ENCODE results near the gene GTF3C4. TPM values are rescaled to one million over a fixed set of nuclear protein-coding genes. Genes with fewer than 3 reads are reported as not detected.

The GTF3C4 gene
- polyA plus RNA-seq, 1 donor from 2014 or later = 11.1 TPM

DNA sequence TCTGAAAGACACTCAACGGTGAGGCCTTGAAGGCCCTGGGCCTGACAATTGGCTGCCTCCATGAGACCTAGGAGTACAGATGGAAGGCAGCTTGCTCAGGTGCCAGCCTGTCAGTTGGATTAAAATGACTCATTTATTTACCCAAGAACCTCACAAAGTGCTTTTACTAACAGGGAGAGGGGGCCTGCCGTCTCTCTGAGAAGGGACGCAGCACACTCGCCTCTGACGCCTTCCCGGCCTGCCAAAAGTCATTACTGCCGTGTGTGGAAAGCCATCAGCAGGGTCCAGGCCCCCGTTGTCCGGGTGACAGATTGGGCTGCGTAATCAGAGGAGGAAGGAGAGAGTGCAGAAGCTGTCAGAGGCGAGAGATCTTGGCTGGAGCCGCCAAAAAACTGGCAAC lies 32.9 kb upstream of the GTF3C4 start:
- Histone ChIP-seq H3F3A (ENCODE audit: insufficient read depth, low read length, poor library complexity, severe bottlenecking) (no peaks in the 10 kb centered on the region), H3K36me3 (ENCODE audit: insufficient read depth, low read length) (no peaks in the 10 kb centered on the region), H3K4me3 (ENCODE audit: low read length) (no peak overlapping the region), H3K79me2 (replicated peaks; ENCODE audit: insufficient read depth, low read length) (no peaks in the 10 kb centered on the region), H3K9ac (ENCODE audit: low read length) (no peak overlapping the region), H3K9me2 (ENCODE audit: insufficient read depth, low read length) (no peaks in the 10 kb centered on the region), H2AFZ (ENCODE audit: low read depth, low read length) (no peak overlapping the region), H3K9me3 (ENCODE audit: low read length) (no peaks in the 10 kb centered on the region), H4K20me1 (ENCODE audit: insufficient read depth) (no peaks in the 10 kb centered on the region), H3K27me3 (ENCODE audit: insufficient read depth, low read depth, low read length) (no peaks in the 10 kb centered on the region), H3K27ac (ENCODE audit: low read length) (no peak overlapping the region), H3K4me2 (ENCODE audit: low read length) (no peak overlapping the region)
- TF ChIP-seq, protein P1, sequence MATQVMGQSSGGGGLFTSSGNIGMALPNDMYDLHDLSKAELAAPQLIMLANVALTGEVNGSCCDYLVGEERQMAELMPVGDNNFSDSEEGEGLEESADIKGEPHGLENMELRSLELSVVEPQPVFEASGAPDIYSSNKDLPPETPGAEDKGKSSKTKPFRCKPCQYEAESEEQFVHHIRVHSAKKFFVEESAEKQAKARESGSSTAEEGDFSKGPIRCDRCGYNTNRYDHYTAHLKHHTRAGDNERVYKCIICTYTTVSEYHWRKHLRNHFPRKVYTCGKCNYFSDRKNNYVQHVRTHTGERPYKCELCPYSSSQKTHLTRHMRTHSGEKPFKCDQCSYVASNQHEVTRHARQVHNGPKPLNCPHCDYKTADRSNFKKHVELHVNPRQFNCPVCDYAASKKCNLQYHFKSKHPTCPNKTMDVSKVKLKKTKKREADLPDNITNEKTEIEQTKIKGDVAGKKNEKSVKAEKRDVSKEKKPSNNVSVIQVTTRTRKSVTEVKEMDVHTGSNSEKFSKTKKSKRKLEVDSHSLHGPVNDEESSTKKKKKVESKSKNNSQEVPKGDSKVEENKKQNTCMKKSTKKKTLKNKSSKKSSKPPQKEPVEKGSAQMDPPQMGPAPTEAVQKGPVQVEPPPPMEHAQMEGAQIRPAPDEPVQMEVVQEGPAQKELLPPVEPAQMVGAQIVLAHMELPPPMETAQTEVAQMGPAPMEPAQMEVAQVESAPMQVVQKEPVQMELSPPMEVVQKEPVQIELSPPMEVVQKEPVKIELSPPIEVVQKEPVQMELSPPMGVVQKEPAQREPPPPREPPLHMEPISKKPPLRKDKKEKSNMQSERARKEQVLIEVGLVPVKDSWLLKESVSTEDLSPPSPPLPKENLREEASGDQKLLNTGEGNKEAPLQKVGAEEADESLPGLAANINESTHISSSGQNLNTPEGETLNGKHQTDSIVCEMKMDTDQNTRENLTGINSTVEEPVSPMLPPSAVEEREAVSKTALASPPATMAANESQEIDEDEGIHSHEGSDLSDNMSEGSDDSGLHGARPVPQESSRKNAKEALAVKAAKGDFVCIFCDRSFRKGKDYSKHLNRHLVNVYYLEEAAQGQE (IDR thresholded peaks at IDR 0.05; ENCODE audit: borderline replicate concordance) = no peak
- no peak for TF ChIP-seq EZH2 (IDR thresholded peaks at IDR 0.05; ENCODE audit: borderline replicate concordance, insufficient read depth, low read length, poor library complexity, severe bottlenecking)
- no peak for TF ChIP-seq TAF1 (IDR thresholded peaks at IDR 0.05; ENCODE audit: low read depth)
- TF ChIP-seq RAD21 (conservative IDR thresholded peaks at IDR 0.05) = no peak
- no peak for TF ChIP-seq SMC3 (conservative IDR thresholded peaks at IDR 0.05; ENCODE audit: poor library complexity)
- no peak for TF ChIP-seq EP300 (conservative IDR thresholded peaks at IDR 0.05; ENCODE audit: poor library complexity, severe bottlenecking)
- TF ChIP-seq, protein P2, sequence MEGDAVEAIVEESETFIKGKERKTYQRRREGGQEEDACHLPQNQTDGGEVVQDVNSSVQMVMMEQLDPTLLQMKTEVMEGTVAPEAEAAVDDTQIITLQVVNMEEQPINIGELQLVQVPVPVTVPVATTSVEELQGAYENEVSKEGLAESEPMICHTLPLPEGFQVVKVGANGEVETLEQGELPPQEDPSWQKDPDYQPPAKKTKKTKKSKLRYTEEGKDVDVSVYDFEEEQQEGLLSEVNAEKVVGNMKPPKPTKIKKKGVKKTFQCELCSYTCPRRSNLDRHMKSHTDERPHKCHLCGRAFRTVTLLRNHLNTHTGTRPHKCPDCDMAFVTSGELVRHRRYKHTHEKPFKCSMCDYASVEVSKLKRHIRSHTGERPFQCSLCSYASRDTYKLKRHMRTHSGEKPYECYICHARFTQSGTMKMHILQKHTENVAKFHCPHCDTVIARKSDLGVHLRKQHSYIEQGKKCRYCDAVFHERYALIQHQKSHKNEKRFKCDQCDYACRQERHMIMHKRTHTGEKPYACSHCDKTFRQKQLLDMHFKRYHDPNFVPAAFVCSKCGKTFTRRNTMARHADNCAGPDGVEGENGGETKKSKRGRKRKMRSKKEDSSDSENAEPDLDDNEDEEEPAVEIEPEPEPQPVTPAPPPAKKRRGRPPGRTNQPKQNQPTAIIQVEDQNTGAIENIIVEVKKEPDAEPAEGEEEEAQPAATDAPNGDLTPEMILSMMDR (IDR thresholded peaks at IDR 0.05; ENCODE audit: poor library complexity, severe bottlenecking) = no peak
- TF ChIP-seq MXI1 (conservative IDR thresholded peaks at IDR 0.05; ENCODE audit: poor library complexity, severe bottlenecking) = no peak

DNA sequence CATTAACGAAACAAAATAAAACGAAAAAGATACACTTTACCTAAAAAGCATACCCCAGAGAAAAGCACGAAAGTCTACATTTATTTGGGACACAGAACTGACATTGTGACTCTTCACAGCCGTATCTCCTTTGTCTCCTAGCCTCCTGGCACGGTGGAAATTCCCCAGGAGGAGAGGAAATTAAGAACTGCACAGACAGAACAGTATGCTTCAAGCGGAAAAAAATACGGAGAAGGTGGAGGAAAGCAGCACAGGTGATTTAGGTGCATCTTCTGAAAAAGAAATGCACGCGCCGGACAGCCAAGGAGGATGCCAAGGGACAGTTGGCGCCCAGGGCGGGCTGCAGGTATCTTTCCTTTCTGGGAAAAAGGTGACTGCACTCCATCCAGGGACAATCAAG lies 32.5 kb upstream of the GTF3C4 start:
- H2AFZ ChIP-seq (ENCODE audit: low read depth, low read length) = no peak overlapping the region
- H3K27ac ChIP-seq (ENCODE audit: low read length) = no peak overlapping the region
- H3K27me3 ChIP-seq (ENCODE audit: insufficient read depth, low read depth, low read length) = no peaks in the 10 kb centered on the region
- H3K9me3 ChIP-seq (ENCODE audit: low read length) = no peaks in the 10 kb centered on the region
- no peak overlapping the region for H3K9ac ChIP-seq (ENCODE audit: low read length)
- H3F3A ChIP-seq (ENCODE audit: insufficient read depth, low read length, poor library complexity, severe bottlenecking) = no peaks in the 10 kb centered on the region
- no peak for TF ChIP-seq SMC3 (conservative IDR thresholded peaks at IDR 0.05; ENCODE audit: poor library complexity)
- TF ChIP-seq POLR2AphosphoS5 (IDR thresholded peaks at IDR 0.05) = no peak
- no peak for TF ChIP-seq TAF1 (IDR thresholded peaks at IDR 0.05; ENCODE audit: low read depth)
- no peaks in the 10 kb centered on the region for H4K20me1 ChIP-seq (ENCODE audit: insufficient read depth)
- H3K4me2 ChIP-seq (ENCODE audit: low read length) = no peak overlapping the region
- no peaks in the 10 kb centered on the region for H3K79me2 ChIP-seq (replicated peaks; ENCODE audit: insufficient read depth, low read length)
- H3K4me3 ChIP-seq (ENCODE audit: low read length) = no peak overlapping the region
- no peaks in the 10 kb centered on the region for H3K36me3 ChIP-seq (ENCODE audit: insufficient read depth, low read length)
- H3K9me2 ChIP-seq (ENCODE audit: insufficient read depth, low read length) = no peaks in the 10 kb centered on the region

DNA sequence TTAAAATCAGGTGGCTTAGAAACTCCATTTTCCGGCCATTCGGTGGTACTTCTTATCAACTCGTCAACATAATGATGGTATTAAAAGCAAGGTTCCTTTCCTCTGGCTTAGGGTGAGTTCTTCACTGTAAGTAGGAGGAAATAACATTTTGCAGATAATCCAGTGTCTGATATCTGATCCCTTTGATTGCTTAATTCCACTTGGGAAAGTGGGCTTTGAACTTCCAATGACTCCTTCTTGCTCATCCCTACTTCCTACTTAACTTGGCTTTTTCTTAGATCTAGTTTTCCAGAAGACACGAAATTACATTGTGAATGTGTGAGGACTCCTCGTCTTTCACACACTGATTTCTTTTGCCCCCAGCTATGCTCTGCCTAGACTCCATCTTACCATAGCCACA lies 32.0 kb upstream of the GTF3C4 start:
- Histone ChIP-seq H4K20me1 (ENCODE audit: insufficient read depth) (no peaks in the 10 kb centered on the region), H3K36me3 (ENCODE audit: insufficient read depth, low read length) (no peaks in the 10 kb centered on the region), H3K9ac (ENCODE audit: low read length) (no peak overlapping the region), H3F3A (ENCODE audit: insufficient read depth, low read length, poor library complexity, severe bottlenecking) (no peaks in the 10 kb centered on the region), H3K27me3 (ENCODE audit: insufficient read depth, low read depth, low read length) (no peaks in the 10 kb centered on the region), H3K27ac (ENCODE audit: low read length) (no peak overlapping the region), H3K4me3 (ENCODE audit: low read length) (no peak overlapping the region), H3K9me2 (ENCODE audit: insufficient read depth, low read length) (no peaks in the 10 kb centered on the region), H3K9me3 (ENCODE audit: low read length) (no peaks in the 10 kb centered on the region), H2AFZ (ENCODE audit: low read depth, low read length) (no peak overlapping the region), H3K4me2 (ENCODE audit: low read length) (no peak overlapping the region), H3K79me2 (replicated peaks; ENCODE audit: insufficient read depth, low read length) (no peaks in the 10 kb centered on the region)
- no peak for TF ChIP-seq MXI1 (conservative IDR thresholded peaks at IDR 0.05; ENCODE audit: poor library complexity, severe bottlenecking)
- no peak for TF ChIP-seq EP300 (conservative IDR thresholded peaks at IDR 0.05; ENCODE audit: poor library complexity, severe bottlenecking)
- TF ChIP-seq, protein P2 (IDR thresholded peaks at IDR 0.05; ENCODE audit: poor library complexity, severe bottlenecking) = no peak
- TF ChIP-seq TAF1 (IDR thresholded peaks at IDR 0.05; ENCODE audit: low read depth) = no peak
- TF ChIP-seq EZH2 (IDR thresholded peaks at IDR 0.05; ENCODE audit: borderline replicate concordance, insufficient read depth, low read length, poor library complexity, severe bottlenecking) = no peak
- no peak for TF ChIP-seq RAD21 (conservative IDR thresholded peaks at IDR 0.05)
- no peak for TF ChIP-seq POLR2AphosphoS5 (IDR thresholded peaks at IDR 0.05)
- TF ChIP-seq SMC3 (conservative IDR thresholded peaks at IDR 0.05; ENCODE audit: poor library complexity) = no peak
